Measurements from ENCODE around the gene CORT.
"Not testable (repeated sequence)": the region's sequence is repeated elsewhere in the genome, so short reads cannot be mapped to it uniquely, and the experiment has no call there.

Gene CORT

DNA sequence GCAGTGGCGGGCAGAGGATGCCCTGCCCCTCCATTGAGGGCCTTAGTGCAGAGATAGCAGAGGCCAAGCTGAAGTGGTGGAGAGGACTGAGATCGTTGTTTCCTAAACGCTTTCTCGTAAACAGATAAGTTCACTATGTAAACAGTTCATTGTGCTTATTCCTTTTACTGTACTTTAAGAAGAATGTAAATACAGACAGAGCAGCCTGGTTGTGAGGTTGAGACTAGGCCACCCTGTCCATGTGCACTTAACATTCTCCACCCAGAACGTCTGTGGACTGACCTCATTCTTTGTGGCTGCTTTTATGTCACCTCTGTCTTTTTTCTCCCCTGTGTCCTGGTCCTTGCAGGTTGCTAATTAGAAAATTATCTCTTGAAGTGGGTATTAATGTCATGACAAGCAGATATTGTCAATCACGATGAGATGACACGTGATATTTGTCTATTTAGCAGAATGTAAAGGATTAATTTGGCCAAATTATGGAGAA lies 11.1 kb upstream of the CORT start:
- DNase-seq, result no peak

DNA sequence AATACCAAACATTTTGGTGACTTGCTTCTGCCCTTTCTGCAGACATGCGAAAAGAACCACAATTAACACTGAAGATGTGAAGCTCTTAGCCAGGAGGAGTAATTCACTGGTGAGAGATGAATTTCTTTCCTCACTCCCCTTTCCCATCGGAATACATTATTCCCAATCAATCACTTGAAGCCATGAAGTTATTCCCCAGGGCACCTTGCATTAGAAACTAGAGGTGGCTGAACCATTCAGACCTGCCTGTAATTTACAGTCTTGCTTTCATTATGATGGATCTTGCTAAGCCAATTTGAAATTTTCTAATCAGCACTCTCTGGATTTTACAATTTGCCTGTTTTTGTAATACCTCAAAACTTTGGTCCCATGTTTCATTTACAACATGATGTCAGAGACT lies 9.5 kb upstream of the CORT start:
- DNase-seq, result no peak

DNA sequence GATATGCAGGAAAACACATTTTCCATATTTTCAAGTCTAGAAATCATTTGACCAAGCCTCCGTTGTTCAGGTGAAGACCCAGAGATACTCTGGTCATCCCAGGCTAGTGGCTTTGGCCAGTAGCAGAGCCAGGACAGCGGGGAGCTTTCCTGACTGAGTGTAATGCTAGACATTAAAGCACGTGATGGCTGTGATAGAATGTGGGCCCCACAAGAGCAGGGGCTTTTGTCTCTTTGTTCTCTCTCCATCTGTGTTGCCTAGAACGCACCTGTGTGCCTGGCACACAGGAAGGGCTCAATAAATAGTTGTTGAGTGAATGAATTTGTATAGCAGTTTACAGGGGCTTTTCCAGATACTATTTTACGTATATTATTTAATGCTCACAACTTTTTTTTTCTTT lies 9.0 kb upstream of the CORT start:
- no peak for DNase-seq

DNA sequence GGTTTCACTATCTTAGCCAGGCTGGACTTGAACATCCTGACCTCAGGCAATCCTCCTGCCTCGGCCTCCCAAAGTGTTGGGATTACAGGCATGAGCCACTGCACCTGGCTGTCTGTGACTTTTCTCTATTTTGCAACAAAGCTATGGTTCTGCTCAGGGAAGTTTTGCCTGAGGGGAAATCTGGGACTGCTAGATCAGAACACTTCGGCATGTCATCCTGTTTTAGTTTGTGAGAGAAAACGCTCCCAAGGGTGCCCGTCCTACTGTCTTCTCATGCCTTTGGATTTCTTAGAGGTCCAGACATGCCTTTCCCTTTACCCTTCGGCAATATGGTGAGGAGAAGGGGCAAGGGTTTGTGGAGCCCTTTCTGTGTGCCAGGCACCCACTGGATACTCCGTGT lies 5.6 kb upstream of the CORT start:
- DNase-seq, result no peak

DNA sequence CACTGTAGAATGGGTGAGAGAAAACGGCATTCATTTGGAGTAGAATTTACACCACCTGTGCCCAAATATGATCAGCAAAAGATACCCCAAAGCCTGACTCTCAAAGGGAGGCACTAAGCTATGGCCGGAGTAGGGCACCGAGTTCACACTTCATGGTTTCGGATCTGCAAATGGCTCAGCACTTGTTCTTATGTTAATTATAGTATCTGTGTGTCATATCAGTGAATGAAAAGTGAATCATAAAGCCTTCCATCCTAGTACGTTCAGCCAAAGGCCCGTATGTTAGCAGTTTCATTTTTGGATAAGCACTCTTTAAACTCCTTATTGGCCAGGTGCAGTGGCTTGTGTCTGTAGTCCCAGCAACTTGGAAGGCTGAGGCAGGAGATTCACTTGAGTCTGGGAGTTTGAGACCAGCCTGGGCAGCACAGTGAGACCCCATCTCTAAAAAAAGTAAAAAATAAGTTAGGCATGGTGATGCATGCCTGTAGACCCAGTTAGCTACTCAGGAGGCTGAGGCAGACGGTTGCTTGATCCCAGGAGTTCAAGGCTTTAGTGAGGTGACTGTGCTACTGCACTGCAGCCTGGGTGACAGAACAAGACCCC lies 4.9 kb upstream of the CORT start:
- no peak for DNase-seq

DNA sequence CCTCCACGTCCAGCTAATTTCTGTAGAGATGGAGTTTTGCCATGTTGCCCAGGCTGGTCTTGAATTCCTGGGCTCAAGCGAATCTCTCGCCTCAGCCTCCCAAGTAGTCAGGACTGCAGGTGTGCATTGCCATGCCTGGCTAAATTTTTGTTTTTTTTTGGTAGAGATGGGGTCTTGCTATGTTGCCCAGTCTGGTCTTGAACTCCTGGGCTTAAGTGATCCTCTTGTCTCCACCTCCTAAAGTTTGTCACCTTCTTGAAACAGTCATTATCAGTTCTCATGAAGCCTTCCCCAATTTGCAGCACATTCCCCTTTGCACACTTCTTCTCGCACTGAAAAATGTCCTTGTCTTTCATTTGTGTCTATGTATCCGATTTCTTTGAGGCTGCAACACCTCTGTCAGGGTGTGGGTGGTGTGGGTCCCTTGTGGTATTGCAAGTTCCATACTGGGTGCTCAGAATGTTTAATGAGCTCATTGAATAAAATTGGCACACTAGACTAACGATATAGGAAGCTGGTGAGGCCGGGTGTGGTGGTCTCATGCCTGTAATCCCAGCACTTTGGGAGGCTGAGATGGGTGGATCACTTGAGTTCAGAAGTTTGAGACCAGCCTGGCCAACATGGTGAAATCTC lies 2.9 kb upstream of the CORT start:
- no peak for DNase-seq

DNA sequence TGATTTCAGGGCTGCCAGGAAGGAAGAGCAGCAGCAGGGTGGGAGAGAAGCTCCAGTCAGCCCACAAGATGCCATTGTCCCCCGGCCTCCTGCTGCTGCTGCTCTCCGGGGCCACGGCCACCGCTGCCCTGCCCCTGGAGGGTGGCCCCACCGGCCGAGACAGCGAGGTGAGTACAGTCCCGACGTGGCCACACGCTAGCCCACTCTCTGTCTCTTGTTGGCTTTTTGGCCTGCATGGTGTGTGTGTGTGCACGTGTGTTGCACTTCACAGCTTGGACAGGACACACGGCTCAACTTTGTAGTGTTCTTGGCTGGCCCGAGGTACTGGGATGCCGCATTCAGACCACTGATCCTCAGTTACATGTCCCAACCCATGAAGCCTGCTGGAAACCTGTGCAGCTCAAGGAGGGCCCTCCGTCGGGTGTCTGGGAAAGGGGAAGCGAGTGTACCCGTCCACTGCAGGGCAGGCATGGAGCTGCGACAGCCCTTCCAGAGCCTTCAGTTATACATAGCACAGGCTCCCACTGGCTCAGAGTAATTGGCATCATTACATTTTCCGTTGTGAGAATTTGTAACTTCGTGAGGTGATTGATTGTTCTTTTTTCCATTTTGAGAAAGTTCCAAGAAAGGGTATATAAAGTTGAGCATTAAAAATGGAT lies 454 bp downstream of the CORT start:
- no peak for DNase-seq

DNA sequence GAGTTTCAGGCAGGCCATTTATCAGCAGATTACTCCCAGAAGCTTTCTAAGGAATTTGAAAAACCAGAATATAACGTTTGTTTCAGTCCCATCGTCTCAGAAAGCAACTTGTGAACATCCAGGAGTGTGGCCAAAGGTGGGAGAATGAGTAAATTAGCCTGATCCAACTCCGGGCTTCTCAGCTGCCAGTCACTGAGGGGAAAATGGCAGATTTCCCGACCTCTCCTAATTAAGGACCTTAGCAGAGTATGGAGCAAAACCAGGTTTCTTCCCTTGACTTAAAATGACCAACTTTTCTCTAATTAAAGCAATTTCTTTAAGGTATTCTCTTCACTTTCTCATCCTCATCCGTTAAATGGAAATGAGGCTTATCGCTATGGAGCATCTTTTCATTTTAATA lies 1.0 kb downstream of the CORT start:
- DNase-seq, result no peak

DNA sequence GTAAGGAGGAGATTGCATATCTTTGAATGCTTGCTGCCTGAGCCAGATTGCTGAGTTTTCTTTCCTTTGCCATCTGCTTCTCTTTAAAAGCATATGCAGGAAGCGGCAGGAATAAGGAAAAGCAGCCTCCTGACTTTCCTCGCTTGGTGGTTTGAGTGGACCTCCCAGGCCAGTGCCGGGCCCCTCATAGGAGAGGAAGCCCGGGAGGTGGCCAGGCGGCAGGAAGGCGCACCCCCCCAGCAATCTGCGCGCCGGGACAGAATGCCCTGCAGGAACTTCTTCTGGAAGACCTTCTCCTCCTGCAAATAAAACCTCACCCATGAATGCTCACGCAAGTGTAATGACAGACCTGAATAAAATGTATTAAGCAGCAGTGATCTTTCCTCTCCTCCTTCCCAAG lies 1.5 kb downstream of the CORT start:
- DNase-seq, result no peak

DNA sequence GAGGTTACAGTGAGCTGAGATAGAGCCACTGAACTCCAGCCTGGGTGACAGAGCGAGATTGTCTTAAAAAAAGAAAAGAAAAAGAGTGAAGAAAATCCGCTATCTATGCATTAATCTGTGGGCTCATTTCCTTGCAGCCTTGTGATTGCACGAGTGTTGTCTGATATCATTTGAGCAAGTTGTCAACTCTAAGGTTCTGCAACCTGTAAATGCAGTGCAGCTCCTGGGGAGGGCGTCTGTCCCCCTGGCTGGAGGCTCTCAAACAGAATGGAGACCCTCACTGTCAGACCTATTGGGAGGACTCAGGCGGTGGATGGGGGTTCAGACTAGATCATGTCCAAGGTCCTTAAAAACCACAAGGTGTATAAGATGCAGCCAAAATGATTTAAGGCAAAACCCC lies 6.2 kb downstream of the CORT start:
- no peak for DNase-seq

DNA sequence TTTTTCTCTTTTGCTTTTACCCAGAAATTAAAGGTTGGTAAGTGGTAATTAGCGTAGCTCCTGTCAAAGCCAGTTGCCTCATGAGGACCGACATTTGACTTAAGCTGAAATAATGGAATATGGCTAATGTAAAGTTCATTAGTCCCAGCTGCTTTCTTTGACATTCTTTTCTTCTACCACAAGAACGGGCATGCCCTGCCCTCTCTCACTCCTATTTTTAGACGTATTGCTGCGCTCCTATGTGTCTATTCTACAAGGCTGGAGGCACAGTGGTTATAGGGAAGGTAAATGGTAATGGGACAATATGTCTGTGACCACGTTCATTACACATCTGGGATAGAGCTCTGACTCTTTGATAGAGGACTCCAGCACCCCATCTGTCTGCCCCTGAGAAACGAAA lies 6.8 kb downstream of the CORT start:
- no peak for DNase-seq

DNA sequence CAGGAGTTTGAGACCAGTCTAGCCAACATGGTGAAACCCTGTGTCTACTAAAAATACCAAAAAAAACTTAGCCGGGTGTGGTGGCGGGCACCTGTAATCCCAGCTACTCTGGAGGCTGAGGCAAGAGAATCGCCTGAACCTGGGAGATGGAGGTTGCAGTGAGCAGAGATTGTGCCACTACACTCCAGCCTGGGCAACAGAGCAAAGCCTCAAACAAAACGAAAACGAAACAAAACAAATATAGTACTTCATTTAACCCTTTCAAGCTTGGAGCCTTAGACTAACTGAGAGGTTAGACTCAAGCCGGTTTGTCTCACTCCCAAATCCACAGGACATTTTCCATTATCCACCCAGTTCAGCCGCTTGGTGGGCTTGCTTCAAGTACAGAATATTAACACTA lies 7.6 kb downstream of the CORT start:
- DNase-seq, result not testable (repeated sequence)

DNA sequence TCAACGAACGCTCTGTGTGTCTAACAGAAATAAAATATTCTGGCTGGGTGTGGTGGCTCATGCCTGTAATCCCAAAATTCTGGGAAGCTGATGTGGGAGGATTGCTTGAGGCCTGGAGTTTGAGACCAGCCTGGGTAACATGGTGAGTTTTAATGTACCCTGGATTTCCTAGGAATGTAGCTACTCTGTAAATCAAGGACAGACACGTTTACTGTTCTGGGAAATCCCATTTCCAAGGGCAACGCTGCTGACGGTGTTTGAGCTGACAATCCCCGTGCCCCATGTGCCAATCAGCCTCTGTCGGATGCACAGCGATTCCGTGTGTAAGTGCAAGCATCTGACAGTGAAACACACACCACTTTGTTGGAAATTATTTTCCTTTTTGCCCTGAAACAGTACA lies 8.0 kb downstream of the CORT start:
- no peak for DNase-seq

DNA sequence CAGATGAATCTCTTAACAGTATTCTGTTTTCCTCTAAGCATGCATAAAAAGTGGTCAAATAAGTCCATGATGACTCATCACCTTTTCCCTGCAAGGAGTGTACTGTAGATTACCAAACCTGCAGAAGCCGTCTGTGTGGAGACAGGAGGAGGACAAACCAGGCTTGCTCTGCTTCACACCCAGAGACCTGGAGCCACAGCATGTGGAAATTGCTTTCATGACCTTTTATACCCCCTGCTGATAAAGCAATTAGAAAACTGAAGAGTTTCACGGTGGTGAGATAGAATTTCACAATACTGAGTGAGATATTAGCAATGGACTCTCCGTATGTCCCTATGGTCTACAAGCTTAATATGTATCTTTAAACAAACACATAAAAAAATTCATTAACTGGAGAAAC lies 9.4 kb downstream of the CORT start:
- DNase-seq, result no peak

DNA sequence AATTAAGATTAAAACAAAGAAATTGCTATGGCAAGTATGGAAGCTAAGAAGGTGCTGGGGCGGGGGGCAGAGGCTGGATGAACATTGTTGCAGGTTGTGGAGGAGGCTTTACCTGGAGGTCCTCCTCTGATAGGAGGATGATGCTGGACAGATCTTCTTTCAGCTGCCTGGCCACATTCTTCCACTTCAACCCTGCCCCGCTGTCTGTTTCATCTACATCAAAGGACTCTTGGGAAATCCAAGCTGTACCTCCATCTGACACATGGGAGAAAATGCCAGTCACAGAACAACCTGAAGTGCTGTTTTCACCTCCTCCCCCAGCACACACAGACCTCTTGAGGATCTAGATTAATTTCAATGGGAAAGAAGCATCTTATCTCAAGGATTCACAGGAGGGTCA lies 17.2 kb downstream of the CORT start:
- DNase-seq, result no peak

DNA sequence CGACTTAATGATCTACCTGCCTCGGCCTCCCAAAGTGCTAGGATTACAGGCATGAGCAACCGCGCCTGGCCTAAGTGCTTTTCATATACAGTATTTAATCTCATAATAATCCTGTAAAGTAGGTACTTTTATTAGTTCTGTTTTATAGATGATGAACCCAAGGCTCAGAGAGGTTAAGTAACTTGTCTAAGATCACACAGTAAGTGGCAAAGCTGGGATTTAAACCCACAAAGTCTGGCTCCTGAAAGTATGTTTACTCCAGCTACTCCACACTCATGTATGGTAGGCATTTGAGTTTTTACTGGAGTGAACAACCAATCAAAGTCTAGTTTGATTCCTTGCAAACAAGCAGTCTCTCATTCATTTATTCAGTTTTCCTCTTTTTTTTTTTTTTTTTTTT lies 20.2 kb downstream of the CORT start:
- no peak for DNase-seq

DNA sequence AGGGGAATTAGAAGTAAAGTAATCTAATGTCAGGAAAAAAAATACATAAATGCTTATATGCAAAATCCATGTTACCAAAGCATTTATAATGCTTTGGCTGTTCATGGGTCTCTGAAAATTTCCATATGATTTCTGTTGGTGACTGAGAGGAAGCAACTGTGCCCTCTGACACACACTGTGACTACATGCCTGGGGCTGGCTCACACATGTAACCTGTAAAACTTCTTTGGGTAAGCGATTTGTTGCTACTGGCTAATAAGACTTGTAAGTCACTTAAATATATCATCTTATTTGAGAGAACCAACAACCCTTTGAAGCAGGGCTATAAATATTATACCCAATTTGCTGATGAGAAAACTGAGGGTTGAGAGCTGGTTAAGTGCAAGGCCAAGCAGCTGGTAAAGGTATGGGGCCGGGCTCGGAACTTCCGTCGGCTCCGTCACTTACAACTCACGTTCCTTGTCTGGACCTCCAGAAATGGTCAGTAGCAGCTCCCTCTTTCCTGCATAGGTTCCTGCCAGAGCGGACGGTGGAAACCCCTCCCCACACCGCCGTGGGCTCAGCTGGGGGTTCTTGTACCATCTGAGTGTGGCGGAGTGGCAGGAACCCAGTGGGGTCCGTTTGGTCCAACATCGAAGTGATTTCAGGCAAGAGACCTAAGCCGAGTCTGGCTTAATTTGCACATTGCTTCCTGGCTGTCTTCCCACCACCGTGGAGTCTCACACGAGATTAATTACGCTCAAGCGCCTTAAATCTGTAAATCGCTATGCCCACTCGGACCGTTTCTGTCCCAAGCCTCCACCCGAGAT lies 21.8 kb downstream of the CORT start:
- no peak for DNase-seq

DNA sequence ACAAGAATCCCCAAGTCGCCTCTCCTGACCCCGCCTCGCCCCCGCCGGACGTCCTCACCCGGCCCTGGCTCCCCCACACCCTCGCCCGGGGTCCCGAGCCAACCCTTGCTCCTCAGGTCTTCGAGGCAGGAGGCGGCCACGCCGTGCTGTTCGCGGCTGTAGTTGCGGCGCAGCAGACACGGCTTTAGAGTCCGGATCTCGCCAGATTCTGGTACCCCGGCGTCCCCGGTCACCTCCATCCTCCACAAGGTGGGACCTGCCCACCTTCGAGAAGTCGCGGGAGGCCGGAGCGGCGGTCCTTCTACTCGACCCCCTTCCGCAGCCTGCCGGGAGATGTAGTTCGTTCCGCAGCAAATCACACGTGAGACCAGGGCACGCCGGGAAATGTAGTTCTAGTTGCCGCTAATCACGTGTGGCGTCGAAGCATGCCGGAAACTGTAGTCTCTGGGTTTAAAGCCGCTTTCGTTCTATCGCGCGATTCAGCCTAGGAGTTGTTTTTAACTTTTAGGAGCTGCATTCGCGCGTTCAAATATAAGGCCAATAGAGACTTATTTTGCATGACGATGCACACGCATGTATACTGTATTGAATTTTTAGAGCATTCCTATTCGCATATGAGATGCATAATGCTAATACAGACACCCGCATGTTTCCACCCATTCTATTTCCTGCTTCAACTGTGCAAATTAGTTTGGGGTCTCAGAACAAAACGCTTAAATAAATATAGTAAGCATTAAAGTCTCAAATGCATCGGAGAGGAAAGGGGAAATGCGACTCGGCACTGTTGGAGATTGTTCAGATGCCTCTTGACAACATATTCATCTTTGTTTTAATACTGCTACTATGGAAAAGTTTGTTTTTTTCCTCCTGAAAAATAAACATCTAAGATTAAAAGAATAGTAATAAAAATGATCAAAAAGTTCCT lies 22.7 kb downstream of the CORT start, which contains the start of gene DFFA:
Gene DFFA (minus strand): TSS at position 310 of the 925 bp plus-strand sequence. CDS start 71 bp downstream, at position 239.
- DNase-seq, result peak; percentile 90

DNA sequence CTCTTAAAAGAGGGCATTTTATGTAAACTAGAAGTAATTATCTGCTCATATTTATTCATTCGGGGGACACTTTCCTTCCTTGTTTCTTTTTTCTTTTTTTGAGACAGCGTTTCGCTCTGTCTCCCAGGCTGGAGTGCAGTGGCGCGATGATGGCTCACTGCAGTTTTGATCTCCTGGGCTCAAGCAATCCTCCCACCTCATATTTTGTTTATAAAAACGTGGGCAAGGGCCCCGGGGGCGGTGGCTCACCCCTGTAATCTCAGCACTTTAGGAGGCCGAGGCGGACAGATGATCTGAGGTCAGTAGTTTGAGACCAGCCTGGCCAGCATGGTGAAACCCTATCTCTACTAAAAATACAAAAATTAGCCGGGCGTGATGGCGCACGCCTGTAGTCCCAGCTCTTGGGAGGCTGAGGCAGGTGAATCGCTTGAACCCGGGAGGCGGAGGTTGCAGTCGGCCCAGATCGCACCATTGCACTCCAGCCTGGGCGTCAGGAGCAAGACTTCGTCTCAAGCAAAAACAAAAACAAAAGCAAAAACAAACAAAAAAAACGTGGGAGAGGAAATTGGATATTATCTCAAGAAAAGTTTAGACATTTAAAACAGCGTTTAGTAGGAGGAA lies 23.4 kb downstream of the CORT start:
- DNase-seq, result peak; percentile 54

DNA sequence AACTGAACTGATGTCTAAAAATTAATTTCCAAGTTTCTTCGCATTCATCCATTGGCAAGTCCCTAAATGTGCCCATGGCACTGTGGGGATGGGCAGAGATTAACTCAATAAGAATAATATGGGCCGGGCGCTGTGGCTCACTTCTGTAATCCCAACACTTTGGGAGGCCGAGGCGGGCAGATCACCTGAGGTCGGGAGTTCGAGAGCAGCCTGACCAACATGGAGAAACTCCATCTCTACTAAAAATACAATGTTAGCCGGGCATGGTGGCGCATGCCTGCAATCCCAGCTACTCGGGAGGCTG lies 24.4 kb downstream of the CORT start:
- not testable (repeated sequence) for DNase-seq
